Kidney (tissue), 14 donors: ENCODE measurements around the gene ARHGEF40. TPM values are rescaled to one million over a fixed set of nuclear protein-coding genes. Genes with fewer than 3 reads are reported as not detected.

Source experiments
- DNase-seq, 5 donors: peaks; one replicate each; pipeline ENCODE4 v3.0.0-alpha.2; 2013 to 2020
- FAIRE-seq: peaks from 2 replicates; lab custom pipeline; 2012; peaks lifted over from hg19 to GRCh38; lab: Jason Lieb, UNC
- H3K27ac ChIP-seq, 2 donors: one replicate each; pipeline ENCODE4 v1.7.0; 2013; ENCODE audit warnings: low read depth in 2 of 2, low read length in 2 of 2, inconsistent platforms in 1 of 2
- H3K27me3 ChIP-seq: one replicate; pipeline ENCODE4 v1.7.1; 2013; ENCODE audit warnings: low read length, inconsistent platforms; ENCODE audit not compliant: control insufficient read depth, insufficient read depth
- H3K36me3 ChIP-seq, 3 donors: one replicate each; pipeline versions ENCODE4 v1.7.0 to v1.7.1; 2013; ENCODE audit warnings: low read length in 3 of 3, control low read depth in 1 of 3, inconsistent platforms in 1 of 3; ENCODE audit not compliant: insufficient read depth in 3 of 3, control insufficient read depth in 2 of 3
- H3K4me1 ChIP-seq, 3 donors: one replicate each; pipeline versions ENCODE4 v1.7.0 to v1.7.1; 2013; ENCODE audit warnings: low read length in 3 of 3, inconsistent platforms in 1 of 3, low read depth in 1 of 3; ENCODE audit not compliant: control insufficient read depth in 2 of 3, insufficient read depth in 2 of 3
- H3K4me3 ChIP-seq, 3 donors: one replicate each; pipeline versions ENCODE4 v1.7.0 to v1.8.1; 2013; ENCODE audit warnings: low read length in 3 of 3, control low read depth in 1 of 3, inconsistent platforms in 1 of 3
- H3K9ac ChIP-seq, 3 donors: one replicate each; pipeline versions ENCODE4 v1.7.0 to v1.7.1; 2013; ENCODE audit warnings: low read length in 3 of 3, control low read depth in 1 of 3, inconsistent platforms in 1 of 3
- H3K9me3 ChIP-seq, 3 donors: one replicate each; pipeline versions ENCODE4 v1.7.0 to v1.7.1; 2013; ENCODE audit warnings: low read length in 3 of 3, control low read depth in 1 of 3, inconsistent platforms in 1 of 3; ENCODE audit not compliant: control insufficient read depth in 2 of 3, insufficient read depth in 1 of 3
- CTCF ChIP-seq: IDR thresholded peaks from 3 replicates; pipeline ENCODE4 v1.5.1; 2012; ENCODE audit warnings: mild to moderate bottlenecking, moderate library complexity, borderline replicate concordance; ENCODE audit not compliant: insufficient read depth; ENCODE audit errors: extremely low read depth
- intact Hi-C: fragments of 100-400 bp; cut with DNase I; formaldehyde crosslinking; loops from one replicate; pipeline ENCODE4 v1.11.1; 2022
- polyA plus RNA-seq: library from polyadenylated mRNA; stranded (reverse); fragments of 350-450 nt; fragmentation: Illumina TruSeq; extraction: RNeasy Lipid Tissue Mini Kit (QIAGEN cat#74804); gene quantifications from one replicate; pipeline ENCODE4 v1.2.3, GENCODE V29; 2014; ENCODE audit warnings: low read depth, low replicate concordance; ENCODE audit not compliant: insufficient read depth
- total RNA-seq: library from RNA; stranded (reverse); fragmentation: NEBNext Ultra II Directional; extraction: Animal tissue kit (Norgen Biotek cat#: 25700); gene quantifications from one replicate; pipeline ENCODE4 v1.2.1, GENCODE V29; 2021
- donor health status: control.
- donor health status: control.
- donor health status: control.
- donor health status: control.
- donor health status: control.
- donor health status: DM: yes; HTN: yes; CAD: no.
- donor health status: Normal renal cell carcinoma (clear cell type).

The ARHGEF40 gene
- total and polyA plus RNA-seq, 2 donors from 2014 or later, result 15.9 to 25.6 TPM

DNA sequence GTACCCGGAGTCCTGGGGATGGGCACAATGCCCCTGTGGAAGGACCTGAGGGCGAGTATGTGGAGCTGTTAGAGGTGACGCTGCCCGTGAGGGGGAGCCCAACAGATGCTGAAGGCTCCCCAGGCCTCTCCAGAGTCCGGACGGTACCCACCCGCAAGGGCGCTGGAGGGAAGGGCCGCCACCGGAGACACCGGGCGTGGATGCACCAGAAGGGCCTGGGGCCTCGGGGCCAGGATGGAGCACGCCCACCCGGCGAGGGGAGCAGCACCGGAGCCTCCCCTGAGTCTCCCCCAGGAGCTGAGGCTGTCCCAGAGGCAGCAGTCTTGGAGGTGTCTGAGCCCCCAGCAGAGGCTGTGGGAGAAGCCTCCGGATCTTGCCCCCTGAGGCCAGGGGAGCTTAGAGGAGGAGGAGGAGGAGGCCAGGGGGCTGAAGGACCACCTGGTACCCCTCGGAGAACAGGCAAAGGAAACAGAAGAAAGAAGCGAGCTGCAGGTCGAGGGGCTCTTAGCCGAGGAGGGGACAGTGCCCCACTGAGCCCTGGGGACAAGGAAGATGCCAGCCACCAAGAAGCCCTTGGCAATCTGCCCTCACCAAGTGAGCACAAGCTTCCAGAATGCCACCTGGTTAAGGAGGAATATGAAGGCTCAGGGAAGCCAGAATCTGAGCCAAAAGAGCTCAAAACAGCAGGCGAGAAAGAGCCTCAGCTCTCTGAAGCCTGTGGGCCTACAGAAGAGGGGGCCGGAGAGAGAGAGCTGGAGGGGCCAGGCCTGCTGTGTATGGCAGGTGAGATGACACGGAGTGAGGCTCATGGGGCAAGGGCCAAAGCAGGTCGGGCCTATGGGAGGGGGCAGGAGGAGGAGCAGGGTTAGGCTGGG lies 4.5 kb downstream of the ARHGEF40 start:
- TF ChIP-seq CTCF, result no peak
- H3K27ac ChIP-seq, result no peak overlapping the region

GRCh38 chr14:21075719-21076437 lies 5.8 kb downstream of the ARHGEF40 start:
- H3K27ac ChIP-seq, result no peak overlapping the region
- intact Hi-C loops, result no loop called here
- peaks cover 0 to 6% (median 0%) of the 10 kb centered on the region in 3 donors for H3K4me1 ChIP-seq
- H3K36me3 ChIP-seq, result peaks cover 23 to 48% (median 29%) of the 10 kb centered on the region in 3 donors
- no peak for DNase-seq
- no peak for FAIRE-seq
- no peaks in the 10 kb centered on the region for H3K27me3 ChIP-seq
- no peak for TF ChIP-seq CTCF
- H3K9ac ChIP-seq, result no peak overlapping the region
- no peak overlapping the region for H3K4me3 ChIP-seq
- H3K9me3 ChIP-seq, result no peaks in the 10 kb centered on the region

More for the DNA sequence above, 4.5 kb downstream of the ARHGEF40 start:
- no peak overlapping the region for H3K4me3 ChIP-seq
- FAIRE-seq, result no peak
- no peak overlapping the region for H3K9ac ChIP-seq
- H3K4me1 ChIP-seq, result peaks cover 0 to 6% (median under 1%) of the 10 kb centered on the region in 3 donors
- H3K36me3 ChIP-seq, result peaks cover 21 to 40% (median 29%) of the 10 kb centered on the region in 3 donors
- no peaks in the 10 kb centered on the region for H3K9me3 ChIP-seq
- DNase-seq, result no peak
- intact Hi-C loops, result no loop called here
- no peaks in the 10 kb centered on the region for H3K27me3 ChIP-seq

- no peak overlapping the region for H3K9ac ChIP-seq
- FAIRE-seq (no peak), DNase-seq (no peak)
- no peak for TF ChIP-seq CTCF
- peaks cover 23 to 56% (median 32%) of the 10 kb centered on the region in 3 donors for H3K36me3 ChIP-seq
- no peak overlapping the region for H3K27ac ChIP-seq
- H3K9me3 ChIP-seq, result no peaks in the 10 kb centered on the region
- H3K4me3 ChIP-seq, result no peak overlapping the region
- intact Hi-C loops, result no loop called here
- H3K4me1 ChIP-seq, result peaks cover 0 to 3% (median 0%) of the 10 kb centered on the region in 3 donors
- H3K27me3 ChIP-seq, result no peaks in the 10 kb centered on the region
Observed at GRCh38 chr14:21077672-21078071, 7.6 kb downstream of the ARHGEF40 start.
